ENCODE measurements around the gene HOXA10.
A peak's percentile ranks its signal among the peaks of the same experiment; 100 is the strongest.

HOXA10 gene

DNA sequence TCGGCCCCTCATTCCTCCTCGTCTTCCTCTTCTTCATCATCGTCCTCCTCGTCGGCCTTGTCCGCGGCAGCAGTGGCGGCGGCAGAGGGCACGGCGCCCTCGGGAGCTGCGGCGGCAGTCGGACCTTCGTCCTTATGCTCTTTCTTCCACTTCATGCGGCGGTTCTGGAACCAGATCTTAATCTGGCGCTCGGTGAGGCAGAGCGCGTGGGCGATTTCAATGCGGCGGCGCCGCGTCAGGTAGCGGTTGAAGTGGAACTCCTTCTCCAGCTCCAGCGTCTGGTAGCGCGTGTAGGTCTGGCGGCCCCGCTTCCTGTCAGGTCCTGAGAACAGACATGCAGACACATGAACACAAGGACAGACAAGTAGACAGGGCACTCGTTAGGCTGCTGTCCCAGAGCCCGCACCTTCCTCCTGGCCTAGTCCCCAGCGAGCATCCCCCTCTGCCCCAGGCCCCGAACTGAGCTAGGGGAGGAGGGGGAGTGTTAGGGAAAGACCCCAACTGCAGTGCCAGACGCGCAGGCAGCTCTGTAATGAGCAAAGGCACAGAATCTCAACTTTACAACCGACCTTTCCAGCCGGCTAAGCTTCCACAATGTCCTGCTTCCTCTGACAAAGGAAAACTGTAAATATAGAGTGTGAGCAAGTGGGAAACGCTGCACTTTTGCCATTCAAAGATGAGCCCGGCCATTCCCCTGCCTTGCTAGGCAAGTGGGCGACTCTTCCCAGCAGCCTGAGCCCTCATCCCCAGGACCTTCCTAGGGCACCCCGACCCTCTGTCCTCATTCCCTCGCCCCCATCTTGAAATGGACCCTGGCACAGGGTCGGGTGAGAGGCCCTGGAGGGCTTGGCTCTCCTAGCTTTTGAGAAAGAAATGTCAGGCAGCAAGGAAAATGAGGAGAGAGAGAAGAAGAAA, 19.0 kb downstream of the HOXA10 start:
- peaks cover 63% of the 10 kb centered on the region for H3K27me3 Mint-ChIP-seq
- peaks cover 3% of the 10 kb centered on the region for H3K36me3 Mint-ChIP-seq
- H3K27ac Mint-ChIP-seq, result peak overlapping the region; percentile 76
- no peaks in the 10 kb centered on the region for H3K9me3 Mint-ChIP-seq (ENCODE audit: low read depth)
- H3K4me3 Mint-ChIP-seq, result peak overlapping the region; percentile 83
- peaks cover 64% of the 10 kb centered on the region for H3K4me1 Mint-ChIP-seq (ENCODE audit: low read depth)

DNA sequence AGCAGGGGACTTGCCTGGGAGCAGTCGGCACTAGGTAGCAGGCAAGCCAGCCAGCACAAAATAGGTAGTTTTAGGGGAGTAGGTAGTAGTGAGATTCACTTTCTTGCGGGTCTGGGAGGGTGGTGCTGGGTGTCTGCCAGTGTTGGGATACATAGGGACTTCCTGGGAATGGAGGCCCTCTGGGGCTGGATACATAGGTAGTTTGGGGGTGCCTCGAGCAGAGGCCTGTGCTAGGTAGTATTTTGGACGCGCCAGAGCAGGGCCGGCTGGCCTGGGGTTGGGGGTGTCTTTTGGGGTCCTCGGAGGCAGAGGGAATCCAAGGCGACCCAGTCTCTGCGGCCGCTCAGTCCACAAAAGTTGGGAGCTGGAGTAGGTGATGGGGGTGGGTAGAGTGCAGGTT, 19.8 kb downstream of the HOXA10 start:
- H3K27ac Mint-ChIP-seq, result no peak overlapping the region
- peaks cover 3% of the 10 kb centered on the region for H3K36me3 Mint-ChIP-seq
- peaks cover 66% of the 10 kb centered on the region for H3K27me3 Mint-ChIP-seq
- H3K9me3 Mint-ChIP-seq (ENCODE audit: low read depth), result no peaks in the 10 kb centered on the region
- H3K4me3 Mint-ChIP-seq, result peak overlapping the region; percentile 17
- H3K4me1 Mint-ChIP-seq (ENCODE audit: low read depth), result peaks cover 59% of the 10 kb centered on the region

DNA sequence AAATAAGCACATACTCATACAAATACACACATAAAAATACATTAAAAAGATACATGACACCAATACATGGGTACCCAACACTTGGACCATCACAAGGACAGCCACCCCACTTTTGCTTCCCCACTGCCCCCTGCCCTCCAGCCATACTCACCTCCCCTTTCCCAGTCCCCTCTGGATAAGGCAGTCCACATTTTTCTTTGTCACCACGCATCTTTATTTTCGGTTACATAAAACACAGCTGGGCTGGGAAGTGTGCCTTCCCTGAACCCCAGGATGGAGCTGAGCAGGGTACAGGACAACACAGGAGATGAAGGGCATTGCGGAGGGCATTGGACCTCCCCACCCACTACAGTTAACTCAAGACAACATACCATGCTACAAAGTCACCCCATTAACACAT, 20.6 kb downstream of the HOXA10 start:
- Mint-ChIP-seq H3K4me1 (ENCODE audit: low read depth) (peaks cover 55% of the 10 kb centered on the region), H3K36me3 (peaks cover 3% of the 10 kb centered on the region), H3K27me3 (peaks cover 64% of the 10 kb centered on the region), H3K9me3 (ENCODE audit: low read depth) (no peaks in the 10 kb centered on the region), H3K4me3 (no peak overlapping the region), H3K27ac (no peak overlapping the region)

DNA sequence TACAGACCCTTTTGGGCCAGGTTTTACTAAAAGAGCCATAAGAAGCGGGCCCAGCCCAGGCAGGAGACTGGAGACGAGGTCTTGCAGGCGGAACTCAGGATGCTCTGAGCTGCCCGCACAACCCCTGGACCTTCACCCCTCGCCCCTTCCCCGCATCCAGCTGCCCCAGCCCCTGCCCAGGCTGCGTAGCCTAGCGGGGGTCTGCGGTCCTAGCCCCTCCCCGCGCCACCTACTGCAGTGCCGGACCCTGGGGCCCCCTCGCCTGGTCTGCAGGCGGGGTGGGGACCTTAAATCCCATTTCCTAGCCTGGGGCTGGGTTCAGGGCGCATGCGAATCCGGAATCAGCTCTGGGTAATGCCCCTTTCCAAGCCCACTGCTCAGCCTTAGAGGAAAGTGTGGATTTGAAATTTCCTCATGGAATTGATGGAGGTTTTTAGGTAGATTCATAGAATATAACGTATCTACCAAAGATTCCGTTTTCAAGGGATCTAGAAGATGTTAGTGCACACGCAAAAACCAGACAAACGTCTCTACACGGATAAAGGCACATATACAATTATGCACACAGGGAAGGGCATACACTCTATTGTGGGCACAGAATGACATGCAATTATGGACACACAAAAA, 21.2 kb downstream of the HOXA10 start:
- H3K9me3 Mint-ChIP-seq (ENCODE audit: low read depth), result no peaks in the 10 kb centered on the region
- H3K27ac Mint-ChIP-seq, result no peak overlapping the region
- peaks cover 57% of the 10 kb centered on the region for H3K4me1 Mint-ChIP-seq (ENCODE audit: low read depth)
- peaks cover 66% of the 10 kb centered on the region for H3K27me3 Mint-ChIP-seq
- H3K4me3 Mint-ChIP-seq, result no peak overlapping the region
- peaks cover 3% of the 10 kb centered on the region for H3K36me3 Mint-ChIP-seq

DNA sequence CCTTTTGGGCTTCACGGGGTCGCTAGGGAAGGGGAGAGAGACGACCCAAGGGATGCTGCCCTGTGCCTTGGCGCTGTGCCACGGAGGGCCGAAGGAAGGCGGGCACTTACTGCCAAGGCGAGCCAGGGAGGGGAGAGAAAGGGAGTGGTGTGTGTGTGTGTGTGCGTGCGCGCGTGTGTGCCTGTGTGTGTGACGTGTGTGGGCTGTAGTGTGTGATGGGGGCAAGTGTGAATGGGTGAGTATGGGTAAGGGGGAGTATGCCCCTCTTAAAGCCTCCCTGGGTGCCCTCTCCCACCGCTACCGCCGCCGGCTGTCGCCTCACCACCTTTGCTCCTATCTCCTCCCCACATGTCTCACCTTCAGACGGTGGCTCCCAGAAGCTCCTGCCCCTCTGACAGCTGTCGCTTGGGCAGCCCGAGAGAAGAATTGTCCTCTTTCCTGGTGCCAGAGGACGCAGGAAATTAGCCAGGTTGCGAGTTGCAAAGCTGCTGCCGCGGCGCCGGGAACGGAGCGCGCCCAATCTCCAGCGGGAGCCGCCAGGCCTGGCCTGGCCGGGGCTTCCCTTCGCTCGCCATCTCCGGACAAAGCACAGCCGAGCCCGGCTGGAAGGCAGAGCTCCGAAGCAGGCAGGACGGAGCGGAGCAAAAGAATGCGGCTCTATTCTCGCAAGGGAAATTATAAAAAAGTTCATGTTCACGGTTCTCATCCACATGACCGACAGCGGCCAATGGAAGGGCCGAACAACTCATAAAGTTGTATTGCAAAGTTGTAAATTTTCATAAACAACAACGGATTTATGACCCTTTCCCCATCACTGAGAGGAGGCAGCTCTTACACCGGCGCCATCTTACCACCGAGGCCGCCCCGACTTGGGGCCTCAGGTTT, 21.9 kb downstream of the HOXA10 start, which contains the start of gene HOXA3:
HOXA3 (minus strand) TSS at position 653 of the 885 bp plus-strand sequence. CDS start 41,943 bp downstream, outside the sequence.
- Mint-ChIP-seq H3K4me1 (ENCODE audit: low read depth) (peaks cover 50% of the 10 kb centered on the region), H3K27me3 (peaks cover 64% of the 10 kb centered on the region), H3K9me3 (ENCODE audit: low read depth) (no peaks in the 10 kb centered on the region), H3K36me3 (peaks cover 3% of the 10 kb centered on the region), H3K4me3 (peak within 1 kb of the TSS; percentile 76), H3K27ac (peak within 1 kb of the TSS; percentile 2)

DNA sequence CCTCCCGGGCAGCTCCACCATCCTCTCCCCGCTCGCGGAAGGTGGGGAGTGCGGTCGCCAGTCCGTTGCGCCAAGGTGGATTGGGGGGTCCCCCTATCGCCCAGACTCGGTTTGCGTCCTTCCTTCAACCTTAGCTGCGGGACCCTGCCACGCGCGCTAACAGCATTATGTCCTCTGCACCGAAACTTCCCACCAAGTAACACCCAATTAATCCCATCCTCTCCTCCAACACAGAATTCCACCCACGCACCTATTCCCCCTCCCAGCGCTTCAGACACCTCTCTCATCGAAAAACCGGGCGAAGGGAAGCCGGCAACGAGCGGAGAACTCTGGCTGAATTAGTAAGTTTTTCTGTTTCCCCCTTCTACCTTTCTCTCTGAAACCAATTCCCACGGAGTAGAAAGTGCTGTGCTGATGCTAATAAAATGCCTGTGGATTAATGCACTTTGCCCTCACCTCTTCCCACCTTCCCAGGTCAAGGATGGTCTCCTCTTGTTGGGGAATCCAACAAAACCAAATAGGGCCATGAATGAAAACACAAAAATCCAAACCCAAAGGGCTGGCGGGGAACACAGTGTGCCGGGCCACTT, 22.7 kb downstream of the HOXA10 start:
- Mint-ChIP-seq H3K27me3 (peaks cover 65% of the 10 kb centered on the region), H3K27ac (peak overlapping the region; percentile 2), H3K4me3 (peak overlapping the region; percentile 76), H3K36me3 (peaks cover 3% of the 10 kb centered on the region), H3K4me1 (ENCODE audit: low read depth) (peaks cover 46% of the 10 kb centered on the region), H3K9me3 (ENCODE audit: low read depth) (no peaks in the 10 kb centered on the region)

DNA sequence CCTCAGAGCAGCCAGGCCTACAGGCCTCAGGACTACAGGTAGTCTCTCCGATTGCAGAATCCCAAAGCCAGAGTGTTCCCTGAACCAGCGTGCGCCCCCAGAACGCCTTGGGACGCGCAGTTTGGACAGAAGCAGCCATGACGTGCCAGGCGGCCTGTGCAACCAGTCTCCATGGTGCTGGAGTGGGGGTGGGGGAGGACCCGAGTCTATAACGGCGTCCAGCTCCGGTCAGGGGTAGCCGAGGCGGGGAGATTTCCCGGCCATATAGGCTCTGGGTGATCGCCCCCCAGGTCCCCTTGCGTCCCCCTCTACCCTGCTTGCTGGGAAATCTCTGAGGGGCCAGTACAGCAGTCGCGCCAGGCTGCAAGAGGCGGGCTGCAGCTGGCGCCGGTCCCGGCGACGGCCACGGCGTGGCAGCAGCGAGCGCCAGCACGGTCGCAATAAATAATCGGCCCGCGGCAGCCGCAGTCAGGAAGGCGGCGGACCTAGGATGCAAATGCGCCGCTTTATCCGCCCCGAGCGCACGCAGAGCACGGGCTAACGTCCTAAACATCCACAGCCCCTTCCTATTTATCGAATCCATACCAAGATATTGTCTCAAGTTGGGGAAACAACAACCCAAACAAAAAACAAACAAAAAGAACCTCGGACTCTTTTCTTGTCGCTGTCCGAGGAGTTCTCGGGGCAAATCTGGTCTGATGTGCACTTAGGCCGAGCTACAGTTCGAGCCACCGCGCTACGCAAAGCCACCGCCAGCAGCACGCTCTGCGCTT, 23.4 kb downstream of the HOXA10 start:
- Mint-ChIP-seq H3K4me1 (ENCODE audit: low read depth) (peaks cover 44% of the 10 kb centered on the region), H3K36me3 (peaks cover 3% of the 10 kb centered on the region), H3K9me3 (ENCODE audit: low read depth) (no peaks in the 10 kb centered on the region), H3K27ac (no peak overlapping the region), H3K27me3 (peaks cover 70% of the 10 kb centered on the region), H3K4me3 (peak overlapping the region; percentile 76)

DNA sequence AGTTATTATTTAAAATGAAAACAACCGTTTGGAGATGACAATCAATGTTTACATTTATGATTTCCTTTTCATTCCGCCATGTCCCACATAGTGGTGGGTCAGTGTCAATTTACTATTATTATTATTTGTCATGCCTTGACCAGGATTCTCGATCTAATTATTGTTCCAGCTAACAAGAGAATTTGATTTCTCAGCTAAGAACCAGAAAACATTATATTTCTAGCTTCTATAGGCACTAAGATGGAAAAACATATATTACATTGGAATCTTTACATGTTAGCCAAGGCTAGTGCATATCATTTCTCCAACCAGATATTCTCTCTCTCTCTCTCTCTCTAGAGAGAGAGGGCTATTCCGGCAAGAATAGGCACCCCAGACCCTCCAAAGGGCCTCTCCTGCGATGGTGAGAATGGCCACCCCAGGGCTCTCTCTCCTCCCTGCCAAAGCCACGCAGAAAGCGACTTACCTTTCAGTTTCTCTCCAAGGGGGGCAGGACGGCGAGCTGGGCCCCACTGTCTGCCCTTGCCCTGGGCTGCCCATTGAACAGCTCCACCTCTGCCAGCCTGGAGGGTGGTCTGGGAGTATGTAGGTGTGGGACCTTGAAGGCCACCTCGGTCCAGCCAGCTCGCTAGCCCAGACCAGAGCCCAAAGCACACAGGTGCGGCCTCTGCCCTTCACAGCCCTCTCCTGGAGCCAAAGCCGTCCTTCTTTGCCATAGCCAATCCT, 24.1 kb downstream of the HOXA10 start:
- Mint-ChIP-seq H3K36me3 (peaks cover 3% of the 10 kb centered on the region), H3K27ac (no peak overlapping the region), H3K4me1 (ENCODE audit: low read depth) (peaks cover 36% of the 10 kb centered on the region), H3K27me3 (peaks cover 64% of the 10 kb centered on the region), H3K4me3 (peak overlapping the region; percentile 20), H3K9me3 (ENCODE audit: low read depth) (no peaks in the 10 kb centered on the region)

DNA sequence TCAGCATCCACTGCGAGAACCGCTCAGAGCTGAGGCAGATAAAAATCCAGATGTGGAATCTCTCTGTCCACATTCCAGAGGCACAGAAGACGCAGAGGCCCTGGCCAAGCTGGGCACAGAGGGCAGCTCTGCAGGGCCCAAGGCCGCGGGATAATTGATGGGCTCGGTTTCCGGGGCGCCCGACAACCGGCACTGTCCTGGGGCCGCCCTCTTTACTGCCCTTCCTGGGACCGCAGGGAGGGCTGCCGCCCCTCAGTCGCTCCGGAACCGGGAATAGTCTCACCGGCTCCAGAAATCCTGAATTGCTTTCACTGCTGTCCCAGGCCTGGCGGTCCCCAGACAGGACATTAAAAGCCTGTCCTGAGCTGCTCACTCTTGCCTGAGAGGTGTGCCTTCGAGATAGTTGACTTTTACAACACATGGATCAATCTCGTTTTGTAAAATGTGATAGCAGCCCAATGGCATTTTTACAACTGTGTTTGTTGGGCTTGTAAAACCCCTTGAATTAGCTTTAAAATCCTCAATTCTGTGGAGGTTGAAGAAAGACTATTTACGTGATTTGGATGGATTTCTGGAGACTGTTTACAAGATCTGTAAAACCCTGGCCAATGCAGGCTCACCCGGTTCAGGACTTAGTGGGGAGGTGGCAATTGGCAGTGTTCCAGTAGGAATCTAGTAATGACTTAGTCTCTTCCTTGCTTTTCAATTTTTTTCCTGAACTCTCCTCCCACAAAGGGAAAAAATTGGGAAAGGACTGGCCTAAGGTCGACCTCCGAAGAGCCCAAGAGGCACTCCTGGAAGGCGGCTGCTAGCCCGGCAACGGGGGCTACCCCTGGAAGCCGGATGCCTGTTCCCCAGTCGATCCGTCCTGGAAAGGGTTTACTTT, 25.1 kb downstream of the HOXA10 start:
- H3K4me1 Mint-ChIP-seq (ENCODE audit: low read depth), result peaks cover 27% of the 10 kb centered on the region
- H3K27ac Mint-ChIP-seq, result no peak overlapping the region
- peaks cover 57% of the 10 kb centered on the region for H3K27me3 Mint-ChIP-seq
- H3K36me3 Mint-ChIP-seq, result no peaks in the 10 kb centered on the region
- H3K4me3 Mint-ChIP-seq, result no peak overlapping the region
- H3K9me3 Mint-ChIP-seq (ENCODE audit: low read depth), result no peaks in the 10 kb centered on the region

DNA sequence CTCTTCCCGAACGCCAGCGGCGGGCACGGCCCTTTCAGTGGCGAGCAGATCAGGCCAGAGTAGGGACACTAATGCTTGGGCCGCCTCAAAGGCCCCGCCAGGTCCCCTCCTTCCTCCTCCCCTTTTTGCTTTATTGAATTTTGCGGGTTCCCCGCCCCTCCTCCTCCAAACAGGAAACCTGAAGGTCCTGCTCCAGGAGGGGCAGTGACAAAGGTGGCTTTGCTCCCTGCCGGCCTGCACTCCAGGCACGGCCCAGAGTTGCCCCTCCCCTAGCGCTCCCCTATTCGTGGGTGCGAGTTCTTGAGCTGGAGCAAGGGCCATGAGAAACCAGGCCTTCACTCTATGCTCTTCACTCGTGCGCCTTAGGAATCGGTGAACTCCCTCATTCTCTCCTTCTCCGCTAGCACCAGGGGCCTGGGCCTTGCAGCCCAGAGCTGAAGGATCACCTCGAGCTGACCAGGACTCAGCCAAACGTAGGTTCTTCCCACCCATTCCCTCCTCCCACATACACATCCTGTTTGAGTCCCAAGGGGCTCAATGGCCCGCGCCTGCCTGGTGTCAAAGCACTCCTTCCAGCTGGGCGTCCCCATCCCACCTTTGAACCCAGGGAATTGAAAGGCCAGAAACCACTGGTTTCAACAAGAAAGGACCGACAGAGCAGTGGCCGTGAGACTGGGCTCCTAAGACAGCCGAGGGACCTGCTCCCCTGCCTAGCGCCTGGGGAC, 25.9 kb downstream of the HOXA10 start:
- Mint-ChIP-seq H3K36me3 (no peaks in the 10 kb centered on the region), H3K27me3 (peaks cover 49% of the 10 kb centered on the region), H3K4me1 (ENCODE audit: low read depth) (peaks cover 23% of the 10 kb centered on the region), H3K27ac (no peak overlapping the region), H3K4me3 (peak overlapping the region; percentile 81), H3K9me3 (ENCODE audit: low read depth) (no peaks in the 10 kb centered on the region)

DNA sequence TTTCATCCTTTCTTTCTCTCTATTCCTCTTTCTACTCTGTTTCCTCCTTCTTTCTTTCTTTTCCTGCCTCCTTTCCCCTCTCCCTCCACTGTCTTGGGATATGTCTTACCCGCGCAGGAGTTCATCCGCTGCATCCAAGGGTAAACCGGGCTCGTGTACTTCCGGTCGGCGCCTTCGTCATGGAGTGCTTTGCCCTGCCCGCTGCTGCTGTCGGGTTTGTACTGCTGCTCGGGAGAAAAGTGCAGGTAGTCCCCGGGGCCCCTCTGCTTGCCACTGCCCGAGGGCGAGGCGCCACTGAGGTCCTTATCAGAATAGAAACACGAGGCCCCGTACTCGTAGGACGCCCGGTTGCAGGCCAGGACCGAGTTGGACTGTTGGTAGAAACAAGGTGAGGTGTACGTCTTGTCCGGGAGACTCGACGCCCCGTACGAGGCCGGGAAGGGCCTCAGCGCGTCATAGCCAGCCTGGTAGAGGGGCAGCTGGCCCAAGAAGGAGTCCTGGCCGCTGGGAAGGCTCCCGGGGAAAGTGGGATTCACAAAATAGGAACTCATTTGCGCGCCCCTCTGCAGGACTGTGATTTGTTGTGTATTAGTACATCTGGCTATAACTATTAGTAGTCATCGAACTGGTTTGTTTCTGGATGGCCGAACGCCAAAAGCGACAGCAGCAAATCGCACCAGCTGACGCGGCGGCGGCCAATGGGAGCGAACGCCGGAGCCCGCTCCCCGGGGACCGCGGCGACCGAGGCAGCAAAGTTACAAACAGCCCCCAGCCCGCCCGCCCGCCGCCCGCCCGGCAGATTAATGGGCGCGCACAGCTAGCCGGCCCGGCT, 26.7 kb downstream of the HOXA10 start, which contains the start of gene HOXA6:
HOXA6 (minus strand) TSS at position 576 of the 832 bp plus-strand sequence; CDS start at position 551, 25 bp downstream.
- H3K9me3 Mint-ChIP-seq (ENCODE audit: low read depth), result no peaks in the 10 kb centered on the region
- no peaks in the 10 kb centered on the region for H3K36me3 Mint-ChIP-seq
- peaks cover 50% of the 10 kb centered on the region for H3K27me3 Mint-ChIP-seq
- H3K4me1 Mint-ChIP-seq (ENCODE audit: low read depth), result peaks cover 23% of the 10 kb centered on the region
- peak within 1 kb of the TSS; percentile 81 for H3K4me3 Mint-ChIP-seq
- H3K27ac Mint-ChIP-seq, result no peak within 1 kb of the TSS
